Measurements from ENCODE around the gene NEK7.
"Not testable (repeated sequence)": the region's sequence is repeated elsewhere in the genome, so short reads cannot be mapped to it uniquely, and the experiment has no call there.

NEK7 gene

DNA sequence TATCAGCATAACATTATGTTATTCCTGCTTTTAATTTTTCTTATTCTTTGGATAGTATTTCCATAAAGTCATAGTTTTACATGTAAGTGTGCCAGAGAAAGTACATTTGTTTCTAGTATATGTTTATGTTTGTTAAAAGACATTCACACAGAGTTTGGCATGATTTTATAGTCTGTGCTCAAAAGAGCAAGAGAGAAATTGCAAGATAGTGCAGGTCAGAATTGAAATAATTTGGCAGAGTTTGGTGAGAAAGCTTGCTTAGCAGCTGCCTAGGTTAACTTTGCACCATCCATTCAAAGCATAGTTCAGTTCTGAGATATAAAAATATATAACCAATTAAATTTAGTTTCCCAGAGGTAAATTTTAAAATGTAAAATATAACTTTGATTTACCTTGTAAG is 17.0 kb downstream of the NEK7 start:
- DNase-seq = no peak

DNA sequence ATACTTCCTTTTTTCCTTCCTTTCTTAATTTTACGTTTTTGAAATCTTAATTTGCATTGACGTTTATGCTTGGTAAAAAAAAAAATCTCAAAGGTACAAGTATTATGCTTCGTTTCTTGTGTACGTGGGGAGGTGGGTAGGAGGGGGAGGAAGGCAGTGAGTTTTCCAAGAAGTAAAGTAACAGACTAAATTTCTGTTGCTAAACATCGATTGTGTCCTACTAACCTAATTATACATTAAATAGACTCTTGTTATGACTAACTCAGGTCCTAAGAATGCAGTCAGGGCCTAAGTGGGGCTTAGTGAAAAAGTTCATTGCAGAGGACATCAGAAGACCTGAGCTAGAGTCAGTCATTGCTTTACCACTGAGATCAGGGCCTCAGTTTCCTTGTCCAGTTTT is 17.5 kb downstream of the NEK7 start:
- DNase-seq = no peak

DNA sequence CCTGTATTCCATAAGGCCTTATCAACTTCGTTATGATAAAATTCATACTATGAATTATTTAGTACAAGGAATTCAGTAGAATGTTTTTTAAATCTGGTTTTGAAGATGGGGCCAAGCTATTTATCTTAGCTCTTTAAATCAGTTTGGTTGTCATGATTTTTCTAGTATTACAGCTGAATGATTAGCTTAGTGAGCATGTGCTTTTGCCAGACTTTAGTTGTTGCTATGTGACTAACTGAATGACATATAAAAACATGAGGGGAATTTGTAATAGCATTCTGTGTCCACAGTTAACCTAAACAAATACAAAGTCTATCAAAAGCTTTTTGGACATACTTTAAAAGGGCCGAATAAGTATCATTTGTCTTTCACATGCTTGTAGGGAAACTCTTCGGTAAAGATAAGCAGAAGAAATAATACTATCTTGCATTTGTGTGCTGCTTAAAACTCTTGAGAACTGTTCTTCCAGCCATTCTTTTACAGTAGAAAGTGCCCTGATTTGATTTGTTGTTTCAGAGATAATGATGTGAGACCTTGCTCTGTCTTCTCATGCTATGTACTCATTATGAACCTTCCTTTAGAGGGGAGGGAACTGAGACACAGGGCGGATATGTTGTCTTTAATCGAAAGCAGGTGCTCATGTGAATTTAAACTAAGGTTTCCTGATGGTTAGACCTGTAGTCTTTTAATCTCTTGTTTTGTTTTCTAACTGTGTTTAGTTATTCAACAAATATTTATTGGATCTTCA is 18.8 kb downstream of the NEK7 start:
- DNase-seq = no peak

DNA sequence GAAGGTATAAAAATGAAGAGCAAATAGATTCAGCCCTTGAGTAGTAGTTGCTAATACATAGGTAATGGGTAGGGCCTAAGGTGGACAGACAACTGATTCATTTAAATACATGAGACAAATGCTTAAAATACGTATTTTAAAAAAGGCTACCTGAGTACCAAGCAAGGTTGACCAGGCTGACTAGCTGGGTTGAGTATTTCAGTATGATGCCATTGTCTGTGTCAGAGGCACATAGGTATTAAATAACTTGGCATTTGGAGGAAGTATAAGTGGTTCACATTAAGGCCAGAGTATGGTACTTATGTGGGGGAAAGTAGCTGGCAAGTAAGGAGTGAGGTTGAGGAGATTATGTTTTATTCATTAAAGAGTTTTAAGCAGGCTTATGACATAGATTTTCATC is 19.4 kb downstream of the NEK7 start:
- DNase-seq = no peak

DNA sequence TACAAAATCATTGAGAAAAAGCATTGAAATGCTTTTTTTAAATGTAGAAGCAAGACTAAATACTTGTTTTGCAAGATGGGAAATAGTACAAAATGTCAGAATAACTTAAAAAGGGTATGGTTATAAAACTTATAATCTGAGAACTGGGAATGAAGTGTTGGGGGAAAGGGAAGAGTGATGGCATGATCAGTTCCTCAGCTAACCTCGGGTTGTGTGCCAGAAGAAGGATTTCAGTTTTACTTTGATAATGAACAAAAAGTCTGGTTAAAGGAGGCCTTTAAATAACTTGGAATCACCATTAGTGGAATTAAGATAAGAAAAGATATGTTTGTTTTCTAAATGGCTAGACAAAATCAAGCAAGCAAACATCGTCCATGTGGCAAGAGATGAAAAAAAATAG is 20.7 kb downstream of the NEK7 start:
- no peak for DNase-seq

DNA sequence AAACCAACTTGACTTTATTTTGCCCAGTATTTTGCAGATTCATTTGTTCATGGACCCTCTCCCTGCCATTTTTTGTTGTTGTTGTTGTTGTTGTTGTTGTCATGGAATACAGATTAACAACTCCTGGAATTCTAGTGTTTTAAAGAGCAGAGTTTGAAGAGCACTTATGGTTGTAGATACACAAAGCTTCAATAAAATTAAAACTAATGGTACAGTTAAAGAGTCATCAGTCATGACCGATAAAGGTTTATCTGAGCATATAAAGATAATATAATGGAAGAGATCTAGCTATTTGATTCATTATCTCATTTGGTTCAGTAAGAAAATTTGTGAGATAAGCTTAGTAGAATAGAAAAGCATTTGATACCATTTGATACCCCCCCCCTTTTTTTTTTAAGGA is 21.8 kb downstream of the NEK7 start:
- DNase-seq = no peak

DNA sequence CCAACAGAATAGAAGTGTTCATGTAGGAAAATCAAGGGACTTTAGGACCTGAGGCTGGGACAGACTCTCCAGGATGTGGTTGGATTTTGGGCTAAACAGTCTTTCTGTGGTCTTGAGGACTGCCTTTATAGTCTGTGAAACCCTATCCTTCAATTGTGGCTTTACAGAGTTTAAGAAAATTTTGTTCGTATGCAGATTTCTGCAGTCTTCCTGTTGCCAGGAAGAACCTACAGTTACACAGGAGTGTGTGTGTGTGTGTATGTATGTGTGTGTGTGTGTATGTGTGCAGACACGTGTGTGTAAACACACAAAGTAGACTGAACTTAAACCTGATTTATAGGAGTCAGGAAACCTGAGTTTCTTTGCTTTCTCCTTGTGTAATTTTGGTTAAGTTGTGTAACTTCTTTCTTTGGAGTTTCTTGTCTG is 22.8 kb downstream of the NEK7 start:
- no peak for DNase-seq

DNA sequence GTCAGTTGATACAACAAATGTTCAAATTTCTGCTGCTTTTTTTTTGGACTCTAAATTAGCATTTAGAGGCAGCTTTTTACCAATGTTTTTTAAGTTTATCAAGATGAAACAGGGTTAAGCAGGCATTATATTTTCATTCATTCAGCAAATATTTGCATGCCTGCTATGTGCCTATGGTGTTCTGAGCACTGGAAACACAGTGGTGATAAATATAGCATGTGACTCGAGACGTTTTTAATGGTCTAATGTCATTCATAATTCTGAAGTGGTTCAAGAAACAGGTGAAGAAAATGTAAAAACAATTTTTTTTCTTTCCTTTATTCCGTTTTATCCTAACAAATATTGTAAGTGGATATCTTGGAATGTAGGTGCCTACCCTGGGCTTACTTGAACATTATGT is 26.8 kb downstream of the NEK7 start:
- DNase-seq = no peak

DNA sequence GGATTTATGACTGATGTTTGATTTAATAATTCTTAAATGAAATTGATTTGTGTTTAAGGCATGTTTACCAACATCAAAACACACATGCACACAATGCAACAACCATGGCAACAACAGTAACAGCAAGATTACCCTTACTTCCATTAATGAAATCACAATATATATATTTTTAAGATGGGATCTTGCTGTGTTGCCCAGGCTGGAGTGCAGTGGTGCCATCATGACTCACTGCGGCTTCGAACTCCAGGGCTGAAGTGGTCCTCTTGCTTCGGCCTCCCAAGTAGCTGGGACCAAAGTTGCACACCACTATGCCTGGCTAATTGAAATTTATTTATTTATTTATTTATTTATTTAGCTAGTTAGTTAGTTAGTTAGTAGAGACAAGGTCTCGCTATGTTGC is 27.7 kb downstream of the NEK7 start:
- no peak for DNase-seq

DNA sequence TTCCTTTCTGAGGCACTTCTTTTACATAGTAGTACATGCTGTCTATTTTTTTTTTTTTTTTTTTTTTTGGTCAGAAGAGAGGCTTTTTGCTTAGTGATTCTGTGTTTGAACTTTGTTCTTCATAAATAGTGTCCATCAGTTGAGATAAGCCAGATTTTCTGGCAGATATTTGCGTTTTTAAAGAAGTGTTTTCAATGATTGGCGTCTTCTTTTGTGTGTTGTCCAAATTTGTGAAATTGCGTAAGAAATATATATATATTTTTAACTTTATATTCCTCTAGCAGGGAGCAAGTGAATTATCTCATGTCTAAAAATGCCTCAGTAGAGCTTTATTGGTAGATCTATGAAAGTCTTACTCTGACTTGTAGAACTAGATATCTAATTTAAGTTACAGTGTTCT is 28.3 kb downstream of the NEK7 start:
- no peak for DNase-seq

DNA sequence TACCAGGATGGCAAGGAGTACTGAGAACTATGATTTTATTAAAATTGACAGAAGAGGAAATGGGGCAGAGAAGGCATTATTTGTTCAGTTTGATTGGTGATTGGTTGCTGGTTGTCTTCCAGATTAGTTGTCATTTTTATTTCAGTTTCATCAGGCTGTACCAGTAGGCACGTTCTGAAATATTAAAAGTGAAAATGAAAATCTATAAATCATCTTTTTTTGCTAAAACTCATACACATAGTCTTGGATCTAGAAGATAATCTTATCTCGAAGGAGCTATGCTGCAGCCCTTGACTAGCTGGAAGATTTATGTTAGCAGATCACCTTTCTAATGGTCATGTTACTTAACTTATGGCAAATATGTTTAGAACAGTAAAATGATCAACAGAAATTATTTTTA is 29.0 kb downstream of the NEK7 start:
- DNase-seq = no peak

DNA sequence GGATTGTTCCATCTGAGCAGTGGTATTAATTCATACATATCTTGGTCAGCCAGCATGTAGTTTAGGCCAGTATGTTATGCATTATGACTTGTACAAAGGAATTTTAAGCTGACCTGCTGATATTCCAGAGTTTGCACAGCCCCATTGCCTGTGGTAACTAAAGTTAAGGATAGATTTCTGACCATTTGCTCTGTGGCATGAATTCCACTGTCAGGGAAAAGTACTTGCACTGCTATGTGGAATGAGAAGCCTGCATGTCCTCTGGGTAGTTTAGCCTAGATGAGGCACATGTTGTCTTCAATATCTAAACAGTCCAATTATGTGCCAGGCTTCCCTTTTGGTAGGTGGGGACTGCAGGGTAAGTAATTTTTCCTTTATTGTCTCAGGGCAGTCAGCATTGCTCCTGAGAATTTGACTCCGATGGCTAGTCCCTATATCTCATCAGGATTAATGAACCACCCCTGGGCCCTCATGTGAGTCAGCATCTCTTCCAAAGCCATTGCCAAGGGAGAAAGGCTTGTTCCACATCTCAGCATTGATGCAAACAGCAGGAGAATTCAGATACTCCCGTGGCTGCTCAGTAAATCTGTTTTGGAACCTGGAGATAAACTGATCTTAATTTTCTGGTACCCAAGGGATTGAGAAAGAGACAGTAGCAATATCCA is 30.2 kb downstream of the NEK7 start:
- no peak for DNase-seq

DNA sequence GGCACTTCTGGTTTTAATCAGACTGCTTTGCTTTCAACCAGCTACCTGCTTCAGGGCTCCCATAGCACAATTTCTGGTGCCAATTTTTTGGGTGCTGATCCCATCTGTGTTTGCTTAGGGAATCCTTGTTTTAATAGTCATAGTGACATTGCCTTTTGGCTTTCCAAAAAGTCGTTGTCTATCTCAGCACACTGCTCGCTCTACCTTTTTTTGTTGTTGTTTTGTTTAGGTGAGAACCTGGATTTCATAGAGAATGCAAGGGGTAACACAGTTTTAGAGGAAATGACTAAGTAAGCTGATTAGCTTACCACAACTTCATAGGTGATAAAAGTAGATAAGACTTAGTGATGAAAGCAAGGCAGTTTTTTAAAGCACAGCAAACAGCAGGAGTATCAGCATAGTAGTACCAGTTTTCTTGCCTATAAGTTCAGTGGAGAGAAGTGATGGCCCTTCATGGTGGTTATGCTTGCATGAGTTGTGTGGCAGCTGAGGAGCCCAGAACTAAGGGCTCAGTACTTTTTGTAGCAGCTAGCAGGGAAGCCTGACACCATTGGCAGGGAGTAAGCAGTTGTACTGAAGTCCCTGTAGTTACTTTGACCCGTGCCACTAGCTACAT is 31.3 kb downstream of the NEK7 start:
- DNase-seq = no peak

DNA sequence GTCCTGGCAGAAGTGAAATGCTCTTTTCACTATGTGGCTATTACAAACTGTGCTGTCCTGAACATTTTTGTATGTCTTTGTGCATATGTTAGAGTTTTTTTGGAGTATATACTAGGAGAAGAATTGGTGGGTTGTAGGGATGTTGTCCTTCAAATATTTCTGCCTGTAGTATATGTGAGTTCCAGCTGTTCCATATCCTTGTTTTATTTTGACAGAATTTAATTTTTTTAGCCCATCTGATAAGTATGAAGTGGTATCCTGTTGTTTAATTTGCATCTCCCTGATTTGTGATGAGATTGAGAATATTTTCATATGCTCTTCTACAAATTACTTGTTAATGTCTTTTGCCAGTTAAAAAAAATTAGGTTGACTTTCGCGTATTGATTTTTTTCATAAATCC is 34.3 kb downstream of the NEK7 start:
- DNase-seq = no peak

DNA sequence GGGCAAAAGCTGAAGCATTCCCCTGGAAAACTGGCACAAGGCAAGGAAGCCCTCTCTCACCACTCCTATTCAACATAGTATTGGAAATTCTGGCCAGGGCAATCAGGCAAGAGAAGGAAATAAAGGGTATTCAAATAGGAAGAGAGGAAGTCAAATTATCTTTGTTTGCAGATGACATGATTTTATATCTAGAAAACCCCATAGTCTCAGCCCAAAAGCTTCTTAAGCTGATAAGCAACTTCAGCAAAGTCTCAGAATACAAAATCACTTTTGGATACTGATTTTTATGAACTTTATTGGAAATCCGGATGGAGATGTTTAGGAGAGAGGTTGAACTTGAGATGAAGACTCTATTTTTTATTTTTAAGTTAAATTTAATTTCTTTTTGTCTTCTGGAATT is 37.1 kb downstream of the NEK7 start:
- not testable (repeated sequence) for DNase-seq

DNA sequence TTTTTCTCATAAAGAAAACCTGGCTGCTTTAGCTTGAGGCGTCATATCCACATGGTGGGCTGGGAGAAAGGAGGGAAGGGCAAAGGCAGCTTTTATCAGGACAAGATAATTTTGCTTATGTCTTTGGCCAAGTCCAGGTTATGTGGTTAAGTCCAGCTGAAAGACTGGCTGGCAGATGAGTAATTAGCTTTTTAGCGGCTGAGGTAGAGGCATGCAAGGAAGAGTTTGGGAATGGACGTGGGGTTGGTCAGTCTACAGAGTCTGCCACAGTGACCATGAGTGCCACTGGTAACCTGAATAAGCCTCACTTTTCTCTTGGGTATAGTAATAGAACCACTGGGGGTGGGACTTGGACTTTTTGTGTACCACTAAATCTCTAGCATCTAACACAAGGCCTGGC is 39.8 kb downstream of the NEK7 start:
- DNase-seq = no peak

DNA sequence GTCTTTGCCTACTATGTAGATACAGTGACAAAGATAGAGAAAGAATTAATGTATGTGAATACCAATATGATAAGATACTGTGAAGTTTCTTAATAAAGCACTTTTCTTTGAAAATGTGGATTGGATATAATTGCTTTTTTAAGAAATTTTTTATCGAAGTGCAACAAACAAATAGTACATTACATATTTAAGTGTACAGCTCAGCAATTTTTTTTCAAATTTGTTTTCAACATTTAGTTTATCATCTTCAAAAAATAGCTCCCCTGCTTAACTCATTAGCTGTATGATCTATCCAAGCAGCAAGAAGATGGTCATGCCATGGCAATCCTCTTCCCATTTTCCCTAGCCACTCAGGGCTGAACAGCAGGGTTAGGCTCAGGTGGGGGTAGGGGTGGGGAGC is 40.5 kb downstream of the NEK7 start:
- DNase-seq = no peak

DNA sequence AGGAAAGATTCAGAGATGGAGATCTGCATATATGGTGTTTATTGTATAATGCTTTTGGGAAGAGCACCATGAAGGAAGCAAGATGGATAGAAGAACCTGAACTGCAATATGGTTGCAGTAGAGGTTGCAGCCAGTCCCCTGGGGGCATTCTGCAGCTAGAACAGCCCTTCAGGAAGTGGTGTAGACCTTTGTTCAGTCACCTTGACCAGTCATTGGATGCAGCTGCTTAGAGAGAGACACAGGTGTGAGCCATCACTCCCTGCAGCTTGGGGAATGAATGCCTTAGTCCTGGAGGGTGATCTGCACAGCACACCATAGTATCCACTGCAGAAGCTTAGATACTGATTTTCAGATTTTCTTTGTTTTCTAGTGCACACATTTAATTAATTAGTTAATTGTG is 42.3 kb downstream of the NEK7 start:
- no peak for DNase-seq

DNA sequence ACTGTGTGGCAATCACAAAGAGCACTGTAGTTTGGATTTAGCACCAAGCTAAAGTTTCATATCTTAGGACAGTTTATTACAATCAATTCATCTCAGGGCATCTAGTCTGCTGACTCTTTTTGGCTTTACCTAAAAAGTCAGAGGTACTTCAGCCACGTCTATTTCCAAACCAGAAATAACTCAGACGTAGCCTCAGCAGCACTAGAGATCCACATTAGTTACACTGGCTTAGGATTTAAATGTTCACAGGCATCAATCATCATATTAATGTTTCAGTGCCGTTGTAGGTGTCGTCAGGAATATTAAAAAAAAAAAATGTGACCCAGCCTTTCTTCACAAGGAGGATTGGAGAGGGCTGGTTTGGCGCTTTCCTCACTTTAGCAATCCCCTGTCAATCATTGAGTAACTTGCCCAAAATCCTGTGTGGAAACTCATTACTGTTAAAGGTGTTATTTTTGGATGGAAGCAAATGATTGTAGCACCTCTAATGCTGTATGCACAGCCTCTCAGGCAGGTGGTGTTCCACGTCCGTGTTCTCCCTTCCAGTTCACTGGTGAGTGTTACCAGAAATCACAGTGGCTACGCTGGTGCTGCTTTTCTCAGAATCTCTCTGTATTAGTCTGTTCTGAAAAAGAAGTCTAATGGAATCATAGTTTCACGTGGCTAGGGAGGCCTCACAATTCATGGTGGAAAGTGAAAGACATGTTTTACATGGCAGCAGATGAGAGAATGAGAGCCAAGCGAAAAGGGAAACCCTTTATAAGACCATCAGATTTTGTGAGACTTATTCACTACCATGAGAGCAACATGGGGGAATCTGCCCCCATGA is 45.4 kb downstream of the NEK7 start:
- DNase-seq = no peak

DNA sequence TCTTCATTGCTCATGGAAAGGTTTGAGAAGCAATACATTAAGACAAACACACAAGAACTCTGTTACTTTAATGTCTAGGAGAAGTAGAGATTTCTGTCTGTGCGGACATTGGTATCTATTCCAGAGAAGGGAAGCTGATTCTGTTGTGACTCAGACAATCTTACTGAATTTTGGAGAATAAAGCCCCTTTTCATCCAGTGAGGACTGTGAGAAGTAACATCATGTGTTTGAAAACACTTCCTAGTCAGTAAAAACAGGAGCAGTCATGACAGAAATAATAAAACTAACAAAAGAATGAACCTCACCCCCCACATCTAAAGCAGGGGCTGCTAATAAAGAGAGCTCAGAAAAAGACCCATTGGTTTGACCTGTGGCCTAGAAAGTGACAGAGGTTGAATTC is 46.6 kb downstream of the NEK7 start:
- no peak for DNase-seq

DNA sequence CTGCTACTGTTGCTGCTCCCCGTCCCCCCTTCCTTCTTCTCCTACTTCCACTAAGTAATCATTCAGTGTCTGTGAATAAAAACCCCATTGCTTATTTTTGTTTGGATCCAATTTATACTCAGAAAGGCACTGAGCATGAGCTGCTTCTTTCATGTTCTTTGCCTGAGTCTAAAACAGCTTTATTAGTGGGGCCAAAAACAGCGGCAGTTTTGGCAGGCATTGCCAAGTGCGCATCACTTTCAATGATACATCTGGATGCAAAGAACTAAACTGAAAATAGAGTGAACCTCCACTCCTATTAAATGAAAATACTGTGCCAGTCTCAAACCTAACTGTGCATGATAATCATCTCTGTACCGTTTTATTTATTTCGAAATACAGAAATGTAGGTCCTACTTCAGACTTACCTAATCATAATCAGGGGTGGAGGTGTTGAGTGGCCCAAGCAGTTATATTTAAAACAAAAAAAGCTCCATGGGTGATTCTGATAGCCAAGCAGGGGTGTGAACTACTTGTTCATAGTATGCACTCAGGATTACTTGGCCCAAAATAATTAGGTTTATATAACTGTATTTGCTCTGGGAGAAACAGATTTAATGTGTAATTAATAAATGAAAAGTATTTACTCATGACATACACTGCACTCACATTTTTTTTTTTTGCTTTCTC is 48.4 kb downstream of the NEK7 start:
- DNase-seq = no peak

DNA sequence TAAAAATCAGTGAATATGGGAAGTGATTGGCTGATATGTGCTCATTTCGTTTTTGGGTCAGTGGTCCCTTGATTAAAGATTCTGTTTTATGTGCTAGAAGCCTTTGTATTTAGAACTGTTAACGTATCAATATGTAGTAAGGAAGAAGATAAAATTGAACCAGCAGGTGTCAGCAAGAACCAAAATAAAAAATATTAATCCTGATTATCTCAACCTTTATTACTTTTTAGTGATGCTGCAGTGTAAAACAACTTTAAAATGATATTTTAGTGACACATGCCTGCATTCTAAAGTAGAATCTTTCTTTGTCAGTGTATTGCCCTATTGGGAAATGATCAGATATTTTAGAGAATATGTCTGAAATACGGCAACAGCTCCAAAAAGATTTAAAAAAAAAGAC is 49.5 kb downstream of the NEK7 start:
- DNase-seq = no peak

DNA sequence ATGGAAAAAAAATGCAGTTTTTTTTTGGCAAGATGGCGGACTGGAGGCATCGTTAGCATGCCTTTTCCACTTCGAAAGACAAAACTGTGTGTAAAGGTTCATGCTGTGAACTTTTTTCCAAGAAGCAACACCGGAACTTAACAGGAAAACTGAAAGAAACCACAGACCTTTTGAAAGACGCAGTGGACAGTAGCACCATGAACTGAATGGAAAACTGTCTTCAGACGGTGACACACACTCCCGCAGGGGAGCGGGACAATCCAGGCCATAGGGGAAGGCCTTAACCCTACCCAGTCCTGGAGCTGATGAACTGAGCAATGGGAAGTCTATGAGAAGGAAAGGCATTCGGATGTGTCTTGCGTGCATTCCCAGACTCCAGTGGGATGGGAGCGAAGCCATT is 54.9 kb downstream of the NEK7 start:
- no peak for DNase-seq

Measured in NCI-H1048 (cell line).